Activated CD4-positive, alpha-beta T cell treated with anti-CD3 and anti-CD28 coated beads for 1 hour (primary cell): ENCODE results near the gene CABLES2.

Source experiments
- DNase-seq: peaks from one replicate; pipeline ENCODE4 v3.0.0-alpha.2; 2020

CABLES2 gene

GRCh38 chr20:62357187-62357667 is 49.9 kb downstream of the CABLES2 start:
- no peak for DNase-seq

DNA sequence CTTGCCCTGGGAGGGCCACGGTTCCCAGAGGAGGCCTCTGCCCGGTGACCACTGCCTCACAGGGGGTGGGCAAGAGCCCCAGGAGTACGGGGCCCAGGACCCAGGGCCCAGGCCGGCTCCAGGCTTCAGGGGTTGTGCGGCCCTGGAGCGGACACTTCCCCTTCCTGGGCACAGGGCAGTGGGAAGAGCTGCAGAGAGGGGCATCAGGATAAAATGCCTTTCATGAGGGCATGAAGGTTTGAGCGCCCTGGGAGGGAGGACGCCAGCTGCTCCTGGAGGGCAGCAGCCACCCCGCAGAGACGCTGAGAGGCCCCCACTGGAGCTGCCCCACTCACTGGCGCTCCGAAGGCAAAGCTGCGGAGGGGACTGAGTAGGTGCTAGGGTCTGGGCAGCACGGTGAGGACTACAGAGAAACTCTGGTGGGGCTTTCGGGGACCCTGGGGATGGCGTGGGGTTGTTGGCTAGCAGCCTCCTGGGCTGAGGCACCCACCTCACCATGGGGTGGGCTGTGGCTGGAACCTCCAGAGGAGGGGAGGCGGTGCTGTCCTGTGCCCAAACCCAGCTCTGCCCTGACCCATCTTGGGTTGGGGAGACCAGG is 50.4 kb downstream of the CABLES2 start:
- no peak for DNase-seq

GRCh38 chr20:62355878-62356588 is 51.1 kb downstream of the CABLES2 start:
- no peak for DNase-seq

- no peak for DNase-seq
Observed at GRCh38 chr20:62355516-62355877, 51.6 kb downstream of the CABLES2 start.

- no peak for DNase-seq
Observed at GRCh38 chr20:62354811-62355341, 52.2 kb downstream of the CABLES2 start.

DNA sequence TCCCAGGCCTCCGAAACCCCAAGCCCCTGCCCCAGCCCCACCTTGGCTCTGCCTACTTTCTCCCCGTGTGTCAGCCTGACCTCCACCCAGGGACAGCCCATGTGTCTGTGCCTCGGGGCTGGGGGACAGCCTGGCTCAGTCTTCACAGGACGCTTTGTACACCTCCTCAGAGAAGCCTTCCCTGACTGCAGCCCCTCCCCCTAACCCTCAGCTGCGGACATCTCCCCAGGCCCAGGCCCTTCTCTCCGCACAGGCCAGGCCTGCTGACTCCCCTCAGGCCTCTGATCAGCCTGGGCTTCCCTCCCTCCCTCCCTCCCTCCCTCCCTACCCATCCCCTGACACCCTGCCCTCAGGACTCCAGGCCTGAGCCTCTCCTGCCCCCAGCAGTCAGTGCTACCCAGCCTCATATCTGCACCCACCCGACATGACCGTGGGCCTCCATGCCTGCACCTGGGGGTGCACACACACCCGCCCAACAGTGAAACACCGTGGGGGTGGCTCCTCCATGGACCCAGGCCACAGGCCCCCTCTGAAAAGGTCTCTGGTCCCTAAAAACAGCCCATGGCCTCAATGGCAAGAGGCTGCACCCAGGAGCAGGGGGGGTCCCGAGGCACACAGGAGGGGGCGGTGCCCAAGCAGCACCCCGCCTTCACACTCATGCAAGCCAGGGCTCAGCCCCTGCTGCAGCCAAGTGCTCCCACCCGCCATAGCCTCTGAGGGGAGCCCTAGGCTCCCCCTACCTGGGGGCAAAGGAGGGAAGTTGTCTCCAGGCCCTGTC is 52.9 kb downstream of the CABLES2 start:
- no peak for DNase-seq

GRCh38 chr20:62353289-62354030 is 53.6 kb downstream of the CABLES2 start:
- no peak for DNase-seq

- DNase-seq = no peak
Observed at GRCh38 chr20:62352402-62353288, 54.4 kb downstream of the CABLES2 start.

- no peak for DNase-seq
Observed at GRCh38 chr20:62351469-62352401, 55.4 kb downstream of the CABLES2 start.

DNA sequence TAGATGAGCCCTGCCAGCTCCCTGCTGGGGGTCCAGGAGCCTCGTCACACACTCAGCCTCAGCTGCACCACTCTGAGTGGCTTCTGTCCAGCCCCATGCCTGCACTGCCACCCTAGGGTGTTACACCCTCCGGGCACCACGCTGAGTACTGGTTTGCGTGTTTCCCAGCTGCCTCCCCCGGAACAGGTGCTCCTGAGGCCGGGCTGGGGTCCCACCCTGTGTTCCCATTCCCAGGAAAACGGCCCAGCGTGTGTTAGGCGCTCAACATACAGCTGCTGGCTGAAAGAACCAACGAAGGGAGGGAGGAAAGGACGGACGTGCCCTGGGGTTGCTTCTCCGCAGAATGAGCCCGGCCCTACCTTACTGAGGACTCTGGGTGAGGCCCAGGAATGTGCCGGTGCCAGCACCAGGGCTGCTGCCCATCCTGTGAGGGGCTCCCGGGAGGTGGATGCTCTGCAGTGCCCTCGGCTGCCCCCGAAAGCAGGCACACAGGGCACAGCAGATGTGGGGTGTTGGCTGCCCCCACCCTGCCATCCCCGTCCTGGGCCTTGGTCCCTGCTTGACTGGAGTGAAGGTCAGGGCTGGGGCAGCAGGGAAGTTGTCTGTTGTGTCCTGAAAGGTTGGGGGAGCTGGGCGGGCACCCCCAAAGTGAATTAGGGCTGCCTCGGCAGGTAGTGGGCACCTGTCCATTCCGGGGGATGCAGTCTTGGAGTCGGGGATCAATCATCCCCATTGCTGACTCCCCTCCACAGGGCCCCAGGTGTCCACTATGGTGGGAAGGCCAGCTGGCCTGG is 56.3 kb downstream of the CABLES2 start:
- DNase-seq = no peak

GRCh38 chr20:62350098-62350628 is 56.9 kb downstream of the CABLES2 start:
- DNase-seq = no peak

GRCh38 chr20:62349556-62350097 is 57.5 kb downstream of the CABLES2 start:
- no peak for DNase-seq

GRCh38 chr20:62348604-62349003 is 58.5 kb downstream of the CABLES2 start:
- no peak for DNase-seq

DNA sequence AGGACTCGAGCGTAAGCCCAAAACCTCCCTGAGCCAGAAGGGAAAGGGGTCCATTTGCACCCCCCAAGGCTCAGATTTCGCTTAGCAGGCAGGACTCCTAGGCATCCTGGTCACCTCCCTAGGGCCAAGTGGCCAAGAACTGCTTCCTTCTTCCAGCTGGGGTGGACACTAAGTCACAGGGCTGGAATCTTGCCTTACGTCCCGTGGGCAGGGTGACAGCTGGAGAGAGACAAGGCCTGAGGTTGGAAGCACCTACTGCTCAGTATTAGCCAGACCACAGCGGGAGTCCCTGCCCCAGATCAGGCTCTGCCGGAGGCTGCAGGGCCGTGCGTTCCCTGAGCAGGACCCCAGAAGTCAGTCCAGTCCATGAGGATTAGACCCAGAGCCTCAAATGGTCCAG is 59.6 kb downstream of the CABLES2 start:
- no peak for DNase-seq

- DNase-seq = no peak
Observed at GRCh38 chr20:62347151-62347404, 60.0 kb downstream of the CABLES2 start.

DNA sequence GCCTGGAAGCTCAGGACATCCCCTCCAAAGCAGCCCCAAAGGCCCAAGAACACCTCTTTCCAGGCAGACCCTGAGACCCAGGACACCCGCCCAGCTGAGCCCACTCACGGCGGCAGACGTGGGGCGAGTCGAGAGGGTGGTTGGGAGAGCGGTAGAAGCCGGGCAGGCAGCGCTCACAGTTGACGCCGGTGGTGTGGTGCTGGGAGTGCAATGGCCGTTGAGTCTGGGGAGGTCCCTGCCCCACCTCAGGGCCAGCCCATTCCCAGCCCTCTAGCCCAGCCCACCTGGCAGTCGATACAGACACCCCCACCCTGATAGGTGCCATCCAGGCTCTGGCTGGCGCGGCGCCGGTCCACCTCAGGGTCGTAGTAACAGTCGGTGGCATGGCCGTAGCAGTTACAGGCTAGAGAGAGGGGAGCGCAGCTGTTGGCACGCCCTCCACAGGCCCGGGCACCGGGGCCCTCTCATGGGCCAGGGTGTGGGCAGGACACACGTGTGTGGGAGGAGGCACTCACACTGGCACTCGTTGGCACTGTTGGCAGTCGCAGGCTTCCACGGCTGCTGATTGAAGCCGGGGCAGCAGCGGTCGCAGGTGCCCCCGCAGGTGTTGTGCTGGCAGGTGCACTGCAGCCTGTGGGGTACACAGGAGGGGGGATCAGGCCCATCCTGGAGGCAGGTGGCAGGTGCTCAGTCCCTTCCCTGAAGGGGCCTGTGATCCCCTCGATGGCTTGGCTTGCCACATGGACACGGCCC is 60.5 kb downstream of the CABLES2 start:
- DNase-seq = no peak

DNA sequence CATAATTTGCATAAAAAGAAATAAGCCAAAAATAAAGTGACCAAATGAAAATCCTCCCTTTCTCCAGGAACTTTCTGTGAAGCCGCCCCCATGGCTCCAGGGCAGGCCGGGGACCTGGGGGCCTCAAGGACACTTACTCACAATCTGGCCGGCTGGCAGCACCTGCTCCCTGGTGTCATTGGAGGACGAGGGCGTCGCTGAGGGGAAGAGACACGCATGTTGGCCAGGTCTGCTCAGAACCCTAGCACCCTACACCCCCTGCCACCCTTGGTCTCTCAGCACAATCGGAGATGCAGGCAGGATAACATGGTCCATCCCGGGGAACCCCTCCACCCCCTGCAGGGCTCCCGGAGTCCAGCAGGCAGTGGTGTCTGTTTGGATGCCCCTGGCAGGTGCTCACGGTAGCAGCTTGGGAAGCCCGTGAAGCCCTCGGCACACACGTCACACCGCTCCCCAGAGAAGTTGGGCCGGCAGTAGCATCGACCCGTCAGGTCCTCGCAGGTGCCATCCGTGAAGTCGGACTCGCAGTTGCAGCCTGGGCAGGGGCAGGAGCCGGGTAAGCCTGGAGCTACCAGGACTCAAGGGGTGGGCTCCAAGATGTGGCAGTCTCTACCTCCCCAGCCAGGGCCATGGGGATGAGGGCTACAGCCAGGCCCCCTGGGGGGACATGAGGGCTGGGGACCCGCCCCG is 61.3 kb downstream of the CABLES2 start:
- no peak for DNase-seq

DNA sequence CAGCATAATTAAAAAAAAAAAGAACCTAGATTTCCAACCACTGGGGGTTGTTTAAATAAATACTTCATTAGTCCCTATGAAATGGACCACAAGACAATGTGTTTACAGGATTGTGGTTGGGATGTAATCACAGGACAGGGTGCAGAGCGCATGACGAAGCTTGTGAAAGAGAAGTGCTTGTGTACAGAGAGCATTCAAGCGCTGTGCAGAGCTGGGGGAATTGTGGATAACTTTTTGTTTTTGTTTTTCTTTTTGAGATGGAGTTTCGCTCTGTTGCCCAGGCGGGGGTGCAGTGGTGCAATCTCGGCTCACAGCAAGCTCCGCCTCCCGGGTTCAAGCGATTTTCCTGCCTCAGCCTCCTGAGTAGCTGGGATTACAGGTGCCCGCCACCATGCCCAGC is 62.3 kb downstream of the CABLES2 start:
- no peak for DNase-seq
